Endothelial cell of umbilical vein (primary cell): ENCODE measurements around the gene SORCS1. TPM values are rescaled to one million over a fixed set of nuclear protein-coding genes. Genes with fewer than 3 reads are reported as not detected.

Source experiments
- BruUV-seq: library from RNA; stranded (reverse); fragments of 400-500 nt; replicated peaks from 2 replicates; lab custom pipeline; 2021; lab: Mats Ljungman, UMichigan
- CTCF ChIA-PET: fragments of 300-600, 350-600 bp; sonication (Branson Sonifier 250); formaldehyde crosslinking; loops from one replicate; lab custom pipeline; 2021; ENCODE audit warnings: antibody characterized with exemption, inconsistent platforms; lab: Charles Lee
- POLR2A ChIA-PET: fragments of 300-600, 350-600 bp; sonication (Branson Sonifier 250); formaldehyde crosslinking; loops from one replicate; lab custom pipeline; 2021; ENCODE audit warnings: antibody characterized with exemption, inconsistent platforms; lab: Charles Lee
- DNase-seq: peaks from one replicate; pipeline ENCODE4 v3.0.0-alpha.2; 2011; ENCODE audit warnings: low read depth, low spot score
- FAIRE-seq: peaks from 2 replicates; lab custom pipeline; 2011; peaks lifted over from hg19 to GRCh38; lab: Jason Lieb, UNC
- H2AFZ ChIP-seq: 2 replicates; pipeline ENCODE4 v1.6.0; 2012; ENCODE audit warnings: low read depth, low read length, control low read depth, inconsistent platforms
- H3K27ac ChIP-seq: 2 replicates; pipeline ENCODE4 v1.5.1; 2011; ENCODE audit warnings: low read depth, mild to moderate bottlenecking, control low read depth, low read length, moderate library complexity; ENCODE audit not compliant: insufficient read depth
- H3K27me3 ChIP-seq, 2 experiments: 2 replicates each; pipeline versions ENCODE4 v1.6.0 to v1.6.1; 2011; ENCODE audit warnings: low read length in 2 of 2, mixed read lengths in 1 of 2; ENCODE audit not compliant: control insufficient read depth in 2 of 2, insufficient read depth in 2 of 2
- H3K36me3 ChIP-seq, 2 experiments: 2 replicates in 1 of 2; 3 replicates in 1 of 2; pipeline ENCODE4 v1.5.1; 2011; ENCODE audit warnings: low read length in 2 of 2, mild to moderate bottlenecking in 1 of 2, moderate library complexity in 1 of 2; ENCODE audit not compliant: control insufficient read depth in 2 of 2, insufficient read depth in 2 of 2; ENCODE audit errors: extremely low read depth in 1 of 2
- H3K4me1 ChIP-seq: 3 replicates; pipeline ENCODE4 v1.5.1; 2011; ENCODE audit warnings: mild to moderate bottlenecking, low read length; ENCODE audit not compliant: control insufficient read depth, insufficient read depth; ENCODE audit errors: extremely low read depth
- H3K4me2 ChIP-seq: 2 replicates; pipeline ENCODE4 v1.6.1; 2011; ENCODE audit warnings: low read length, control low read depth, mixed read lengths; ENCODE audit not compliant: insufficient read depth
- H3K4me3 ChIP-seq, 3 experiments: fragments of 200-600 bp in 1 of 3; sonication (generic), shearing (Covaris generic) in 1 of 3; replicated peaks in 1 of 3; 2 replicates each; pipeline ENCODE4 v1.5.1; 2011 to 2016; ENCODE audit warnings: control low read depth in 3 of 3, low read length in 3 of 3, mild to moderate bottlenecking in 2 of 3, inconsistent platforms in 1 of 3, low read depth in 1 of 3, moderate library complexity in 1 of 3; ENCODE audit not compliant: insufficient read depth in 1 of 3
- H3K79me2 ChIP-seq: 2 replicates; pipeline ENCODE4 v1.6.0; 2012; ENCODE audit warnings: low read length, inconsistent platforms; ENCODE audit not compliant: control insufficient read depth, insufficient read depth
- H3K9ac ChIP-seq: replicated peaks from 2 replicates; pipeline ENCODE3; 2011; ENCODE audit warnings: low read length, control low read depth; ENCODE audit not compliant: insufficient read depth; ENCODE audit errors: extremely low read depth
- H3K9me1 ChIP-seq: replicated peaks from 3 replicates; pipeline ENCODE4 v1.6.0; 2011; ENCODE audit warnings: mild to moderate bottlenecking, low read length; ENCODE audit not compliant: control insufficient read depth, insufficient read depth; ENCODE audit errors: extremely low read depth
- H3K9me3 ChIP-seq: replicated peaks from 2 replicates; pipeline ENCODE4 v1.5.1; 2012; ENCODE audit warnings: low read length, inconsistent platforms; ENCODE audit not compliant: control insufficient read depth, insufficient read depth
- H4K20me1 ChIP-seq: replicated peaks from 2 replicates; pipeline ENCODE3; 2011; ENCODE audit warnings: mild to moderate bottlenecking, low read length; ENCODE audit not compliant: control insufficient read depth, insufficient read depth; ENCODE audit errors: extremely low read depth
- CTCF ChIP-seq, 2 donors: IDR thresholded peaks; 1 replicate in 1 of 2; 2 replicates in 1 of 2; pipeline ENCODE4 v1.5.1; 2011; ENCODE audit warnings: low read length in 2 of 2, mild to moderate bottlenecking in 2 of 2, moderate library complexity in 2 of 2, control low read depth in 1 of 2, inconsistent platforms in 1 of 2, low read depth in 1 of 2; ENCODE audit not compliant: insufficient read depth in 1 of 2; ENCODE audit errors: extremely low read depth in 1 of 2
- EZH2 ChIP-seq: IDR thresholded peaks from 2 replicates; pipeline ENCODE4 v1.6.1; 2012; ENCODE audit warnings: borderline replicate concordance, low read depth, mild to moderate bottlenecking, moderate library complexity, low read length, inconsistent platforms; ENCODE audit not compliant: severe bottlenecking
- FOS ChIP-seq: IDR thresholded peaks from 2 replicates; pipeline ENCODE4 v1.6.1; 2011; ENCODE audit warnings: mild to moderate bottlenecking, low read length, moderate library complexity, borderline replicate concordance; ENCODE audit not compliant: insufficient read depth
- GATA2 ChIP-seq: IDR thresholded peaks from 2 replicates; pipeline ENCODE4 v1.7.0; 2011; ENCODE audit warnings: low read depth, mild to moderate bottlenecking, moderate library complexity, mixed read lengths, low read length; ENCODE audit not compliant: insufficient read length, insufficient read depth
- JUN ChIP-seq: IDR thresholded peaks from 2 replicates; pipeline ENCODE4 v1.6.1; 2011; ENCODE audit warnings: borderline replicate concordance, low read depth; ENCODE audit not compliant: insufficient read length, insufficient read depth
- MAX ChIP-seq: IDR thresholded peaks from 2 replicates; pipeline ENCODE4 v1.6.1; 2011; ENCODE audit not compliant: insufficient read depth, insufficient read length
- MYC ChIP-seq: IDR thresholded peaks from one replicate; pipeline ENCODE4 v1.6.1; 2011; ENCODE audit warnings: mild to moderate bottlenecking, low read depth, low read length
- POLR2A ChIP-seq: IDR thresholded peaks from 2 replicates; pipeline ENCODE4 v1.6.1; 2012; ENCODE audit warnings: low read depth, mild to moderate bottlenecking, control low read depth, low read length
- POLR2AphosphoS5 ChIP-seq: IDR thresholded peaks from 2 replicates; pipeline ENCODE4 v1.6.1; 2012; ENCODE audit warnings: low read depth, mild to moderate bottlenecking, control low read depth, low read length, moderate library complexity; ENCODE audit not compliant: insufficient read depth
- dilution Hi-C: fragments of 300-500 bp; cut with MboI; formaldehyde crosslinking; loops from one replicate; pipeline ENCODE4 v1.15.0; 2019; ENCODE audit warnings: low sequenced_read_pairs; ENCODE audit not compliant: extremely low pct_ligation_motif_present
- intact Hi-C: fragments of 100-400 bp; cut with micrococcal nuclease; formaldehyde crosslinking; loops from one replicate; pipeline ENCODE4 v1.10.0; 2022
- polyA plus RNA-seq, 4 experiments: library from polyadenylated mRNA; depleted of rRNA in 3 of 4; stranded (reverse) in 3 of 4; unstranded in 1 of 4; fragments of >200 nt; gene quantifications; 2 replicates each; pipeline versions ENCODE4 v1.2.1 to v1.2.3, GENCODE V29; 2011 to 2012; ENCODE audit warnings: missing spikeins in 1 of 4
- total RNA-seq: library from RNA; stranded (reverse); gene quantifications from 2 replicates; pipeline ENCODE4 v1.2.3, GENCODE V29; 2021

Gene SORCS1
- total and polyA plus RNA-seq, 2 donors (not counting 3 experiments of a cell fraction or from before 2014, with no cell fraction given) = not detected

- ChIA-PET CTCF (no interaction called here), POLR2A (no interaction called here)
- TF ChIP-seq JUN (no peak), CTCF (IDR thresholded peaks at IDR 0.05; ENCODE audit: extremely low read depth in 1 of 2, insufficient read depth in 1 of 2, low read depth in 1 of 2, low read length in 2 of 2) (no peak), POLR2AphosphoS5 (no peak), EZH2 (no peak), MYC (no peak), MAX (no peak), GATA2 (no peak), FOS (no peak), POLR2A (no peak)
- Histone ChIP-seq H4K20me1 (no peaks in the 10 kb centered on the region), H3K79me2 (no peaks in the 10 kb centered on the region), H3K4me3 (no peak overlapping the region), H3K4me1 (no peaks in the 10 kb centered on the region), H3K27me3 (no peaks in the 10 kb centered on the region), H2AFZ (no peak overlapping the region), H3K27ac (no peak overlapping the region), H3K36me3 (no peaks in the 10 kb centered on the region), H3K9me3 (peaks cover 7% of the 10 kb centered on the region), H3K9ac (no peak overlapping the region), H3K4me2 (no peak overlapping the region), H3K9me1 (no peaks in the 10 kb centered on the region)
- dilution Hi-C loops (no loop called here), intact Hi-C loops (no loop called here)
- FAIRE-seq (no peak), DNase-seq (no peak)
- BruUV-seq = no TSS peak
Observed at GRCh38 chr10:107013258-107014006, 151.1 kb downstream of the SORCS1 start.
